CD14-positive monocyte (primary cell): ENCODE data around the gene TRPC6. TPM values are rescaled to one million over a fixed set of nuclear protein-coding genes. Genes with fewer than 3 reads are reported as not detected.

ENCODE experiments used
- DNase-seq, 3 donors: peaks; one replicate each; pipeline ENCODE4 v3.0.0-alpha.2; 2011 to 2022
- H2AFZ ChIP-seq: 2 replicates; pipeline ENCODE4 v1.6.0; 2012; ENCODE audit warnings: mild to moderate bottlenecking, low read depth, low read length, inconsistent platforms; ENCODE audit not compliant: insufficient read depth, poor library complexity, severe bottlenecking
- H3K27ac ChIP-seq, 2 donors: 1 replicate in 1 of 2; 2 replicates in 1 of 2; pipeline ENCODE4 v1.5.1; 2012 to 2013; ENCODE audit warnings: low read length in 2 of 2, control low read depth in 1 of 2, inconsistent platforms in 1 of 2, low read depth in 1 of 2, mild to moderate bottlenecking in 1 of 2
- H3K27me3 ChIP-seq, 2 donors: one replicate each; pipeline versions ENCODE4 v1.6.0 to v1.6.1; 2011 to 2013; ENCODE audit warnings: low read length in 2 of 2; ENCODE audit not compliant: control insufficient read depth in 2 of 2, insufficient read depth in 2 of 2
- H3K36me3 ChIP-seq, 2 donors: replicated peaks in 1 of 2; 1 replicate in 1 of 2; 2 replicates in 1 of 2; pipeline versions ENCODE4 v1.5.1 to v1.6.1; 2012 to 2013; ENCODE audit warnings: low read length in 2 of 2, control low read depth in 1 of 2, inconsistent platforms in 1 of 2, mild to moderate bottlenecking in 1 of 2; ENCODE audit not compliant: insufficient read depth in 2 of 2, control insufficient read depth in 1 of 2
- H3K4me1 ChIP-seq, 2 donors: 1 replicate in 1 of 2; 2 replicates in 1 of 2; pipeline versions ENCODE4 v1.5.1 to v1.6.1; 2012 to 2013; ENCODE audit warnings: low read length in 2 of 2, control low read depth in 1 of 2, inconsistent platforms in 1 of 2, mild to moderate bottlenecking in 1 of 2, moderate library complexity in 1 of 2; ENCODE audit not compliant: insufficient read depth in 2 of 2, control insufficient read depth in 1 of 2
- H3K4me2 ChIP-seq: replicated peaks from 2 replicates; pipeline ENCODE3; 2012; ENCODE audit warnings: low read length, moderate library complexity, mild to moderate bottlenecking; ENCODE audit not compliant: poor library complexity, severe bottlenecking; ENCODE audit errors: extremely low read depth
- H3K4me3 ChIP-seq, 3 experiments: fragments of 200-600 bp in 1 of 3; sonication (generic) in 1 of 3; replicated peaks in 1 of 3; 1 replicate in 2 of 3; 2 replicates in 1 of 3; pipeline ENCODE4 v1.5.1; 2011 to 2013; ENCODE audit warnings: low read length in 3 of 3, mild to moderate bottlenecking in 3 of 3, control low read depth in 2 of 3, low read depth in 2 of 3, inconsistent platforms in 1 of 3, moderate library complexity in 1 of 3
- H3K79me2 ChIP-seq: 2 replicates; pipeline ENCODE4 v1.6.0; 2012; ENCODE audit warnings: mild to moderate bottlenecking, control low read depth, inconsistent platforms, low read length, moderate library complexity; ENCODE audit not compliant: insufficient read depth
- H3K9ac ChIP-seq: 2 replicates; pipeline ENCODE4 v1.6.0; 2017; ENCODE audit warnings: low read length, mild to moderate bottlenecking; ENCODE audit not compliant: insufficient read depth, poor library complexity, severe bottlenecking
- H3K9me3 ChIP-seq, 2 donors: replicated peaks in 1 of 2; 1 replicate in 1 of 2; 2 replicates in 1 of 2; pipeline versions ENCODE4 v1.5.1 to v1.6.1; 2012 to 2013; ENCODE audit warnings: low read length in 2 of 2, control low read depth in 1 of 2; ENCODE audit not compliant: control insufficient read depth in 1 of 2, insufficient read depth in 1 of 2
- H4K20me1 ChIP-seq: 2 replicates; pipeline ENCODE4 v1.6.0; 2012; ENCODE audit warnings: mild to moderate bottlenecking, low read length, control low read depth, moderate library complexity; ENCODE audit not compliant: insufficient read depth
- H3K27ac Mint-ChIP-seq, 7 donors: one replicate each; pipeline ENCODE4 v1.8.0; 2020; ENCODE audit warnings: mild to moderate bottlenecking in 7 of 7, mixed read lengths in 7 of 7, moderate library complexity in 6 of 7, inconsistent platforms in 2 of 7
- H3K27me3 Mint-ChIP-seq, 3 donors: one replicate each; pipeline ENCODE4 v1.8.0; 2021 to 2022; ENCODE audit warnings: low read depth in 3 of 3, mild to moderate bottlenecking in 3 of 3, mixed read lengths in 3 of 3, moderate library complexity in 3 of 3, inconsistent platforms in 1 of 3
- H3K36me3 Mint-ChIP-seq, 2 donors: one replicate each; pipeline ENCODE4 v1.8.0; 2020; ENCODE audit warnings: mixed read lengths in 2 of 2, inconsistent platforms in 1 of 2, mild to moderate bottlenecking in 1 of 2
- H3K4me1 Mint-ChIP-seq: one replicate; pipeline ENCODE4 v1.8.0; 2020; ENCODE audit warnings: mild to moderate bottlenecking, mixed read lengths
- H3K4me3 Mint-ChIP-seq, 2 donors: one replicate each; pipeline ENCODE4 v1.8.0; 2020; ENCODE audit warnings: mild to moderate bottlenecking in 2 of 2, mixed read lengths in 2 of 2, moderate library complexity in 1 of 2
- H3K9me3 Mint-ChIP-seq, 7 donors: one replicate each; pipeline ENCODE4 v1.8.0; 2020 to 2022; ENCODE audit warnings: mixed read lengths in 7 of 7, mild to moderate bottlenecking in 6 of 7, moderate library complexity in 6 of 7, inconsistent platforms in 2 of 7
- CTCF ChIP-seq: fragments of 200-600 bp; IDR thresholded peaks from one replicate; pipeline ENCODE4 v1.8.0; 2022; ENCODE audit warnings: antibody characterized with exemption, mild to moderate bottlenecking
- WGBS: methylation state at CpG from one replicate; pipeline ENCODE4 v1.1.5; 2013; ENCODE audit warnings: missing lambda C conversion rate; ENCODE audit not compliant: insufficient coverage; 5-methylcytosine and 5-hydroxymethylcytosine counted together
- intact Hi-C, 2 donors: fragments of 100-400 bp; cut with micrococcal nuclease; formaldehyde crosslinking; loops; one replicate each; pipeline versions ENCODE4 v1.15.0 to v1.15.1; 2023
- polyA plus RNA-seq, 3 donors: library from polyadenylated mRNA; depleted of rRNA in 1 of 3; unstranded in 2 of 3; stranded (reverse) in 1 of 3; fragments of 300-500 nt in 2 of 3; fragments of >200 nt in 1 of 3; fragmentation: Illumina TruSeq in 2 of 3; gene quantifications; 1 replicate in 2 of 3; 2 replicates in 1 of 3; pipeline ENCODE4 v1.2.3, GENCODE V29; 2012 to 2021

The TRPC6 gene
- polyA plus RNA-seq, 3 donors, result 0.01 TPM; not detected in 2

- no peaks in the 10 kb centered on the region for H3K27me3 ChIP-seq
- Mint-ChIP-seq H3K27ac (no peak overlapping the region), H3K4me3 (no peak overlapping the region), H3K27me3 (peaks cover 0 to 7% (median 0%) of the 10 kb centered on the region in 3 donors), H3K4me1 (no peaks in the 10 kb centered on the region), H3K36me3 (no peaks in the 10 kb centered on the region), H3K9me3 (peaks cover 0 to 2% (median 0%) of the 10 kb centered on the region in 7 donors)
- intact Hi-C loops, result no loop called here
- no peaks in the 10 kb centered on the region for H3K4me1 ChIP-seq
- TF ChIP-seq CTCF, result no peak
- no peaks in the 10 kb centered on the region for H3K79me2 ChIP-seq
- H2AFZ ChIP-seq, result no peak overlapping the region
- no peak overlapping the region for H3K9ac ChIP-seq
- no peak for DNase-seq
- no peak overlapping the region for H3K27ac ChIP-seq
- no peak overlapping the region for H3K4me2 ChIP-seq
- WGBS, result 86% methylated on average over 1 of the region's 1 CpG
- no peak overlapping the region for H3K4me3 ChIP-seq
- H4K20me1 ChIP-seq, result no peaks in the 10 kb centered on the region
- H3K9me3 ChIP-seq, result no peaks in the 10 kb centered on the region
- no peaks in the 10 kb centered on the region for H3K36me3 ChIP-seq
Observed at GRCh38 chr11:101438126-101438525, 145.7 kb downstream of the TRPC6 start.

- Mint-ChIP-seq H3K27me3 (peaks cover 0 to 7% (median 0%) of the 10 kb centered on the region in 3 donors), H3K27ac (no peak overlapping the region), H3K4me3 (no peak overlapping the region), H3K36me3 (no peaks in the 10 kb centered on the region), H3K4me1 (no peaks in the 10 kb centered on the region), H3K9me3 (peaks cover 0 to 2% (median 0%) of the 10 kb centered on the region in 7 donors)
- no peak for TF ChIP-seq CTCF
- Histone ChIP-seq H3K4me2 (no peak overlapping the region), H3K27ac (no peak overlapping the region), H3K9me3 (no peaks in the 10 kb centered on the region), H3K36me3 (no peaks in the 10 kb centered on the region), H3K79me2 (no peaks in the 10 kb centered on the region), H3K27me3 (no peaks in the 10 kb centered on the region), H2AFZ (no peak overlapping the region), H3K4me1 (no peaks in the 10 kb centered on the region), H4K20me1 (no peaks in the 10 kb centered on the region), H3K9ac (no peak overlapping the region), H3K4me3 (no peak overlapping the region)
- intact Hi-C loops, result no loop called here
- no peak for DNase-seq
- 40% methylated on average over 1 of the region's 3 CpGs for WGBS
Observed at GRCh38 chr11:101436511-101437142, 147.2 kb downstream of the TRPC6 start.
